HG03097 (cell line): ENCODE measurements around the gene HP1BP3.
"Not testable (repeated sequence)": the region's sequence is repeated elsewhere in the genome, so short reads cannot be mapped to it uniquely, and the experiment has no call there.

Experiments
- ATAC-seq: cut with Tn5 transposase; IDR thresholded peaks from one replicate; pipeline ENCODE4 v1.9.1; 2021; ENCODE audit not compliant: unreplicated experiment, low FRiP score

The HP1BP3 gene

GRCh38 chr1:20728371-20729154 is 58.5 kb downstream of the HP1BP3 start:
- no peak for ATAC-seq

- no peak for ATAC-seq
Observed at GRCh38 chr1:20727746-20728316, 59.3 kb downstream of the HP1BP3 start.

- ATAC-seq, result no peak
Observed at GRCh38 chr1:20726932-20727745, 60.0 kb downstream of the HP1BP3 start.

- no peak for ATAC-seq
Observed at GRCh38 chr1:20726118-20726911, 60.8 kb downstream of the HP1BP3 start.

GRCh38 chr1:20725189-20726117 is 61.7 kb downstream of the HP1BP3 start:
- ATAC-seq, result no peak

GRCh38 chr1:20724364-20725188 is 62.5 kb downstream of the HP1BP3 start:
- no peak for ATAC-seq

- ATAC-seq, result no peak
Observed at GRCh38 chr1:20723537-20724363, 63.4 kb downstream of the HP1BP3 start.

- no peak for ATAC-seq
Observed at GRCh38 chr1:20723159-20723536, 64.0 kb downstream of the HP1BP3 start.

- no peak for ATAC-seq
Observed at GRCh38 chr1:20721117-20722061, 65.7 kb downstream of the HP1BP3 start.

- no peak for ATAC-seq
Observed at GRCh38 chr1:20720631-20721091, 66.4 kb downstream of the HP1BP3 start.

- ATAC-seq, result no peak
Observed at GRCh38 chr1:20719871-20720620, 67.1 kb downstream of the HP1BP3 start.

GRCh38 chr1:20719261-20719660 is 67.8 kb downstream of the HP1BP3 start:
- no peak for ATAC-seq

- ATAC-seq, result not testable (repeated sequence)
Observed at GRCh38 chr1:20718343-20718882, 68.7 kb downstream of the HP1BP3 start.

GRCh38 chr1:20717452-20718342 is 69.4 kb downstream of the HP1BP3 start, which contains the start of gene KIF17:
TSS of gene KIF17 (minus strand) at chr1:20718007. CDS start at chr1:20717706, 301 bp downstream.
- ATAC-seq, result no peak

- ATAC-seq, result no peak
Observed at GRCh38 chr1:20716232-20716631, 70.9 kb downstream of the HP1BP3 start.
